HCEC 1CT (cell line): ENCODE results near the gene CD79A.

Experiments
- DNase-seq: peaks from one replicate; pipeline ENCODE4 v3.0.0-alpha.2; 2017

Gene CD79A

GRCh38 chr19:41886761-41887710 is 10.0 kb downstream of the CD79A start:
- DNase-seq, result no peak

- DNase-seq, result no peak
Measured at GRCh38 chr19:41887711-41888382, 10.8 kb downstream of the CD79A start.

GRCh38 chr19:41888926-41889325 is 11.8 kb downstream of the CD79A start:
- DNase-seq, result no peak

GRCh38 chr19:41889896-41890295 is 12.8 kb downstream of the CD79A start:
- no peak for DNase-seq

GRCh38 chr19:41890936-41891335 is 13.9 kb downstream of the CD79A start:
- DNase-seq, result no peak

GRCh38 chr19:41892173-41892902 is 15.3 kb downstream of the CD79A start:
- no peak for DNase-seq

GRCh38 chr19:41893899-41894298 is 16.8 kb downstream of the CD79A start:
- peak; percentile 40 for DNase-seq

- DNase-seq, result no peak
Measured at GRCh38 chr19:41894350-41894749, 17.3 kb downstream of the CD79A start.

GRCh38 chr19:41895745-41896580 is 18.9 kb downstream of the CD79A start:
- no peak for DNase-seq

- DNase-seq, result no peak
Measured at GRCh38 chr19:41896581-41896942, 19.5 kb downstream of the CD79A start.

GRCh38 chr19:41897181-41897580 is 20.1 kb downstream of the CD79A start:
- no peak for DNase-seq

GRCh38 chr19:41897820-41898219 is 20.7 kb downstream of the CD79A start:
- DNase-seq, result no peak

GRCh38 chr19:41898235-41898634 is 21.2 kb downstream of the CD79A start:
- no peak for DNase-seq

- DNase-seq, result no peak
Measured at GRCh38 chr19:41901707-41902360, 24.8 kb downstream of the CD79A start.

- DNase-seq, result no peak
Measured at GRCh38 chr19:41902594-41902993, 25.5 kb downstream of the CD79A start.

- DNase-seq, result no peak
Measured at GRCh38 chr19:41903193-41903953, 26.3 kb downstream of the CD79A start.

GRCh38 chr19:41904118-41904870 is 27.2 kb downstream of the CD79A start:
- no peak for DNase-seq

GRCh38 chr19:41905273-41906002 is 28.4 kb downstream of the CD79A start:
- DNase-seq, result no peak

GRCh38 chr19:41906271-41906670 is 29.2 kb downstream of the CD79A start:
- no peak for DNase-seq
